Superior temporal gyrus (tissue), 1 donor: ENCODE measurements around the gene PPP1R3F.
"Not testable (repeated sequence)": the region's sequence is repeated elsewhere in the genome, so short reads cannot be mapped to it uniquely, and the experiment has no call there.

Experiments
- DNase-seq: peaks from one replicate; pipeline ENCODE4 v3.0.0-alpha.2; 2016; ENCODE audit errors: extremely low spot score

The PPP1R3F gene

DNA sequence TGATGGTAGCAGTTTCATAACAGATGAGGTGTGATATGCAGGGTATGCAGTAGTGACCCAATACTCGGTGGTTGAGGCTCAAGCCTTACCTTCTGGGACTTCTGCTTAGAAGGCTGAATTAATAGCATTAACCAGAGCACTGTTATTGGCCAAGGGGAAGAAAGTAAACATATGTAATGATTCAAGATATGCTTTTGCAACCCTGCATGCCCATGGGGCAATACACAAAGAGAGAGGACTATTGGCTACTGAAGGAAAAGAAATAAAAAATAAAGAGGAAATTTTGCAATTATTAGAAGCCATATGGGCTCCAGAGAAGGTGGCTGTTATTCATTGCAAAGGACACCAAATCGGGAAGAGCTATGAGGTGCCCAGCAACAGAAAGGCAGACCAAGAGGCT lies 42.6 kb downstream of the PPP1R3F start:
- DNase-seq, result no peak

- DNase-seq, result no peak
These were observed 46.5 kb downstream of the PPP1R3F start for GRCh38 chrX:49316085-49316484.

- not testable (repeated sequence) for DNase-seq
These were observed 52.1 kb downstream of the PPP1R3F start, which contains the start of gene GAGE12J for GRCh38 chrX:49321737-49322136. Gene GAGE12J, plus strand, starts transcription at chrX:49322037. Its CDS starts 1,157 bp downstream, at chrX:49323194.

GRCh38 chrX:49322266-49322665 lies 52.7 kb downstream of the PPP1R3F start:
- DNase-seq, result not testable (repeated sequence)

- DNase-seq, result not testable (repeated sequence)
These were observed 54.1 kb downstream of the PPP1R3F start for GRCh38 chrX:49323735-49324134.

DNA sequence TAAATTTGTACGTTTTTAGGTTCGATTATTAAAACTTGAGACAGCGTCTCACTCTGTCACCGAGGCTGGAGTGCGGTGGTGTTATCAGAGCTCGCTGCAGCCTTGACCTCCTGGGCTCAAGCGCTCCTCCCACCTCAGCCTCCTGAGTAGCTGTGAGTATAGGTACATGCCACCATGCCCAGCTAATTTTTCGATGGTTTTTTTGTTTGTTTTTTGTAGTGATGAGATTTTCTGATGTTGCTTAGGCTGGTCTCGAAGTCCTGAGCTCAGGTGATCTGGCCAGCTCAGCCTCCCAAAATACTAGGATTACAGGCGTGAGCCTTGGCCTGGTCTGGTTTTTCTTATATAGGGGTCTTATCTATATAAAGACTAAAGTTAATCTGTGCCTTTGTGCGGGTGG lies 60.8 kb downstream of the PPP1R3F start:
- DNase-seq, result not testable (repeated sequence)

- DNase-seq, result not testable (repeated sequence)
These were observed 61.7 kb downstream of the PPP1R3F start, which contains the start of gene GAGE13 for GRCh38 chrX:49331282-49331681. Gene GAGE13, plus strand, starts transcription at chrX:49331582. Its CDS starts 1,156 bp downstream, at chrX:49332738.

- not testable (repeated sequence) for DNase-seq
These were observed 62.2 kb downstream of the PPP1R3F start for GRCh38 chrX:49331841-49332240.
